Panc1 (cell line): ENCODE measurements around the gene PTBP3. TPM values are rescaled to one million over a fixed set of nuclear protein-coding genes. Genes with fewer than 3 reads are reported as not detected.

ENCODE experiments used
- ATAC-seq: fragments of 200-7000 bp; cut with Tn5 transposase; 2 replicates; pipeline ENCODE4 v1.9.1; 2020; ENCODE audit warnings: mild to moderate bottlenecking, moderate library complexity
- BruUV-seq: library from RNA; stranded (reverse); fragments of 400-500 nt; replicated peaks from 2 replicates; lab custom pipeline; 2021; lab: Mats Ljungman, UMichigan
- CTCF ChIA-PET: fragments of 300-600 bp; sonication (Branson Sonifier 250); formaldehyde crosslinking; loops from one replicate; lab custom pipeline; 2022; ENCODE audit warnings: antibody characterized with exemption; lab: Charles Lee
- POLR2A ChIA-PET: fragments of 300-600 bp; sonication (Branson Sonifier 250); formaldehyde crosslinking; loops from one replicate; lab custom pipeline; 2022; ENCODE audit warnings: antibody characterized with exemption; lab: Charles Lee
- DNase-seq: peaks from one replicate; pipeline ENCODE4 v3.0.0-alpha.2; 2010; ENCODE audit warnings: low read depth, low spot score
- H3K27ac ChIP-seq: 2 replicates; pipeline ENCODE4 v1.5.1; 2011; ENCODE audit warnings: mild to moderate bottlenecking, low read length, inconsistent platforms
- H3K27me3 ChIP-seq: fragments of 200-500 bp; sonication (Bioruptor generic); 2 replicates; pipeline ENCODE4 v1.6.0; 2014; ENCODE audit warnings: low read length, inconsistent platforms; ENCODE audit not compliant: control insufficient read depth, insufficient read depth
- H3K36me3 ChIP-seq: fragments of 200-500 bp; sonication (Bioruptor generic); 2 replicates; pipeline ENCODE4 v1.5.1; 2014; ENCODE audit warnings: inconsistent platforms, mild to moderate bottlenecking, low read length, moderate library complexity; ENCODE audit not compliant: control insufficient read depth, insufficient read depth
- H3K4me1 ChIP-seq: 2 replicates; pipeline ENCODE4 v1.5.1; 2011; ENCODE audit warnings: inconsistent platforms, mild to moderate bottlenecking, low read length, moderate library complexity; ENCODE audit not compliant: control insufficient read depth, insufficient read depth
- H3K4me3 ChIP-seq, 2 experiments: 2 replicates each; pipeline ENCODE4 v1.5.1; 2011 to 2012; ENCODE audit warnings: low read depth in 2 of 2, low read length in 2 of 2, mild to moderate bottlenecking in 2 of 2, inconsistent platforms in 1 of 2, moderate library complexity in 1 of 2
- H3K9me3 ChIP-seq: fragments of 200-500 bp; sonication (Bioruptor generic); 2 replicates; pipeline ENCODE4 v1.5.1; 2014; ENCODE audit warnings: low read depth, mild to moderate bottlenecking, inconsistent platforms, low read length, moderate library complexity; ENCODE audit not compliant: control insufficient read depth, insufficient read depth
- CTCF ChIP-seq: fragments of 450-650 bp; IDR thresholded peaks from 2 replicates; pipeline ENCODE4 v1.5.1; 2017; ENCODE audit warnings: mild to moderate bottlenecking
- POLR2AphosphoS5 ChIP-seq: IDR thresholded peaks from 2 replicates; pipeline ENCODE4 v1.6.1; 2012; ENCODE audit warnings: mild to moderate bottlenecking, low read depth, low read length, moderate library complexity
- REST ChIP-seq, 2 experiments: IDR thresholded peaks; 2 replicates each; pipeline ENCODE4 v1.6.1; 2011 to 2012; ENCODE audit warnings: low read depth in 2 of 2, control low read depth in 1 of 2, low read length in 1 of 2, mild to moderate bottlenecking in 1 of 2, moderate library complexity in 1 of 2; ENCODE audit not compliant: insufficient read depth in 1 of 2
- SIN3A ChIP-seq: IDR thresholded peaks from 2 replicates; pipeline ENCODE4 v1.6.1; 2012; ENCODE audit warnings: low read depth, mild to moderate bottlenecking, low read length, moderate library complexity, borderline replicate concordance; ENCODE audit not compliant: insufficient read depth
- TCF7L2 ChIP-seq: IDR thresholded peaks from 2 replicates; pipeline ENCODE4 v1.6.1; 2011; ENCODE audit warnings: mild to moderate bottlenecking, low read depth, low read length, inconsistent platforms
- in situ Hi-C: cut with HindIII; loops from 2 replicates; pipeline ENCODE4 v1.10.0; 2016; ENCODE audit warnings: low sequenced_read_pairs, low pct_unique_long_range_greater_than_20kb
- intact Hi-C: fragments of 100-400 bp; cut with micrococcal nuclease; formaldehyde crosslinking; loops from one replicate; pipeline ENCODE4 v1.10.0; 2022; ENCODE audit not compliant: unreplicated experiment
- total RNA-seq: library from RNA; stranded (reverse); gene quantifications from one replicate; pipeline ENCODE4 v1.2.1, GENCODE V29; 2021; ENCODE audit not compliant: unreplicated experiment

PTBP3 gene
- total RNA-seq, 1 experiment from 2014 or later, result 82.5 TPM

GRCh38 chr9:112265391-112265790 is 68.0 kb downstream of the PTBP3 start:
- no peak for DNase-seq
- CTCF ChIA-PET, result no interaction called here
- intact Hi-C loops (no loop called here), in situ Hi-C loops (no loop called here)
- H3K9me3 ChIP-seq, result no peaks in the 10 kb centered on the region
- POLR2A ChIA-PET, result no interaction called here
- H3K27ac ChIP-seq, result no peak overlapping the region
- H3K4me1 ChIP-seq, result no peaks in the 10 kb centered on the region
- no peak for ATAC-seq
- BruUV-seq, result no TSS peak
- H3K4me3 ChIP-seq, result no peak overlapping the region
- TF ChIP-seq TCF7L2, result no peak
- no peak for TF ChIP-seq CTCF
- TF ChIP-seq REST (IDR thresholded peaks at IDR 0.05; ENCODE audit: insufficient read depth in 1 of 2, low read depth in 2 of 2, low read length in 1 of 2), result no peak
- no peak for TF ChIP-seq POLR2AphosphoS5
- H3K36me3 ChIP-seq, result peaks cover 3% of the 10 kb centered on the region; the same call in 1 of the 2 replicates
- H3K27me3 ChIP-seq, result no peaks in the 10 kb centered on the region

GRCh38 chr9:112262577-112262976 is 70.8 kb downstream of the PTBP3 start:
- TF ChIP-seq CTCF, result no peak
- TF ChIP-seq TCF7L2, result no peak
- no peak for TF ChIP-seq REST (IDR thresholded peaks at IDR 0.05; ENCODE audit: insufficient read depth in 1 of 2, low read depth in 2 of 2, low read length in 1 of 2)
- TF ChIP-seq POLR2AphosphoS5, result no peak
- no peak for TF ChIP-seq SIN3A
- in situ Hi-C loops, result no loop called here
- no peak overlapping the region for H3K4me3 ChIP-seq
- POLR2A ChIA-PET, result no interaction called here
- no peak overlapping the region for H3K27ac ChIP-seq
- ATAC-seq (no peak), DNase-seq (no peak)
- intact Hi-C loops, result no loop called here
- H3K4me1 ChIP-seq, result no peaks in the 10 kb centered on the region
- CTCF ChIA-PET, result no interaction called here
- H3K27me3 ChIP-seq, result no peaks in the 10 kb centered on the region
- BruUV-seq, result no TSS peak
- H3K36me3 ChIP-seq, result peaks cover 3% of the 10 kb centered on the region; the same call in 1 of the 2 replicates
- no peaks in the 10 kb centered on the region for H3K9me3 ChIP-seq
